Mesodermal cell (in vitro differentiated cells): ENCODE measurements around the gene PLD1.
"Not testable (repeated sequence)": the region's sequence is repeated elsewhere in the genome, so short reads cannot be mapped to it uniquely, and the experiment has no call there.

Experiments used
- H3K27ac ChIP-seq: 2 replicates; pipeline ENCODE4 v1.7.0; 2013; ENCODE audit warnings: mild to moderate bottlenecking, low read depth, low read length, moderate library complexity; ENCODE audit not compliant: severe bottlenecking
- H3K36me3 ChIP-seq: 2 replicates; pipeline ENCODE4 v1.7.1; 2013; ENCODE audit warnings: mild to moderate bottlenecking, low read length, moderate library complexity; ENCODE audit not compliant: control insufficient read depth, insufficient read depth
- H3K4me1 ChIP-seq: one replicate; pipeline ENCODE4 v1.7.1; 2013; ENCODE audit warnings: mild to moderate bottlenecking, low read length; ENCODE audit not compliant: insufficient read depth, control insufficient read depth, poor library complexity, severe bottlenecking
- H3K4me3 ChIP-seq: 2 replicates; pipeline ENCODE4 v1.7.0; 2013; ENCODE audit warnings: low read length, control low read depth, mild to moderate bottlenecking; ENCODE audit not compliant: insufficient read depth, poor library complexity, severe bottlenecking; ENCODE audit errors: extremely low read depth
- H3K9me3 ChIP-seq: 2 replicates; pipeline ENCODE4 v1.7.1; 2013; ENCODE audit warnings: mild to moderate bottlenecking, low read length, moderate library complexity; ENCODE audit not compliant: control insufficient read depth
- WGBS, 2 experiments: methylation state at CpG; one replicate each; pipeline ENCODE4 v1.1.5; 2013; ENCODE audit warnings: missing lambda C conversion rate in 2 of 2; ENCODE audit not compliant: insufficient coverage in 2 of 2; 5-methylcytosine and 5-hydroxymethylcytosine counted together

PLD1 gene

GRCh38 chr3:171755015-171755589 lies 55.2 kb downstream of the PLD1 start:
- 90 to 100% methylated on average over 2 of the region's 2 CpGs for WGBS, 2 experiments
- no peaks in the 10 kb centered on the region for H3K9me3 ChIP-seq
- no peaks in the 10 kb centered on the region for H3K4me1 ChIP-seq
- H3K4me3 ChIP-seq, result no peak overlapping the region
- H3K27ac ChIP-seq, result no peak overlapping the region
- H3K36me3 ChIP-seq, result no peaks in the 10 kb centered on the region

- no peak overlapping the region for H3K27ac ChIP-seq
- no peaks in the 10 kb centered on the region for H3K9me3 ChIP-seq
- no peak overlapping the region for H3K4me3 ChIP-seq
- WGBS, 2 experiments, result 85 to 98% methylated on average over 4 to 5 of the region's 5 CpGs
- no peaks in the 10 kb centered on the region for H3K36me3 ChIP-seq
- H3K4me1 ChIP-seq, result peaks cover 6% of the 10 kb centered on the region
Measured at GRCh38 chr3:171753665-171754408, 56.4 kb downstream of the PLD1 start.

GRCh38 chr3:171753025-171753472 lies 57.2 kb downstream of the PLD1 start:
- H3K4me1 ChIP-seq, result peaks cover 11% of the 10 kb centered on the region
- WGBS, 2 experiments, result 91 to 95% methylated on average over 5 of the region's 5 CpGs
- no peaks in the 10 kb centered on the region for H3K36me3 ChIP-seq
- no peaks in the 10 kb centered on the region for H3K9me3 ChIP-seq
- H3K4me3 ChIP-seq, result no peak overlapping the region
- H3K27ac ChIP-seq, result no peak overlapping the region

DNA sequence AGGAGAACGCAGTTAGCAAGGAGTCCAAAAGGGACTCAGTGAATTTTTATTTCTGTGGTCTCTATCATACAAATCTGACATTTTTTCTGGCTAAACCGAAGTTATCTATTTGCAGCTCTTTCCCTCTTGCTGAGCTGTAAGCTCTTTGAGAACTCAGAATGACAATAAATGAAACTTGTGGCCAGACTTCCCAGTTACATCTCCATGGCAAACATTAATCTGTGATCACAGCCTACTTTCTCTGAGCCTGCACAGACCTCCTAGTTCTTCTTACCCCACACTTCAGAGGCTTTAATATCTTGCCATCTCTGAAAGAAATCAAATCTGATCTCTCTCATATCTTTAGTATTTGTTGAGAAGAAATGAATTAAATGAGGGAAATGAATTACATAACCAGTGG lies 58.0 kb downstream of the PLD1 start:
- H3K27ac ChIP-seq, result no peak overlapping the region
- H3K9me3 ChIP-seq, result no peaks in the 10 kb centered on the region

DNA sequence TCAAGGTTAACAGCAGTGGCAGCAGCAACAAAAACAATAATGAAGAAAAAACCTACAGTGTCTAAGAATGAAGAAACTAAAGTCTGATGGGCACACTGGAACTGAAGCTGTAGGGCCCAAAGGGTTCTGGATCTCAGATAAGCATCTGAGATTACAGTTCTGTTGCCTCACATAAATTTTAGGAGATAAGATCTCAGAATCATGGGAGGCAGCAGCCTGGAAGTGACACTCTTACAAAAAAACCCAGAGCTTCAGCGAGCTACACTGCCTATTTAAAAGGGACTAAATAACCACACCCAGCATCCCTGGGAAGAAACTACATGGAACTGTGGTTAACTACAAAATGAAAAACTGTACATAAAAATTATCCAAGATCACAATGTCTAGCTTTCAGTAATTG lies 61.2 kb downstream of the PLD1 start:
- peaks cover 16% of the 10 kb centered on the region for H3K4me1 ChIP-seq
- H3K4me3 ChIP-seq, result no peak overlapping the region
- no CpG with 5 or more reads among the region's 1 CpG for WGBS, 2 experiments
- H3K27ac ChIP-seq, result peak overlapping the region; percentile 55
- no peaks in the 10 kb centered on the region for H3K36me3 ChIP-seq
- peaks cover 7% of the 10 kb centered on the region for H3K9me3 ChIP-seq

More for the DNA sequence above, 58.0 kb downstream of the PLD1 start:
- no peak overlapping the region for H3K4me3 ChIP-seq
- H3K4me1 ChIP-seq, result peaks cover 14% of the 10 kb centered on the region
- whole genome bisulfite sequencing, 2 experiments, result 71 to 100% methylated on average over 1 of the region's 2 CpGs
- no peaks in the 10 kb centered on the region for H3K36me3 ChIP-seq

GRCh38 chr3:171748064-171748924 lies 62.0 kb downstream of the PLD1 start:
- H3K4me3 ChIP-seq, result no peak overlapping the region
- H3K4me1 ChIP-seq, result peaks cover 16% of the 10 kb centered on the region
- no peaks in the 10 kb centered on the region for H3K36me3 ChIP-seq
- peak overlapping the region; percentile 55 for H3K27ac ChIP-seq
- H3K9me3 ChIP-seq, result peaks cover 7% of the 10 kb centered on the region
- 62 to 92% methylated on average over 2 of the region's 7 CpGs for WGBS, 2 experiments

GRCh38 chr3:171747223-171747920 lies 62.9 kb downstream of the PLD1 start:
- WGBS, 2 experiments, result 78 to 100% methylated on average over 1 of the region's 2 CpGs
- Histone ChIP-seq H3K27ac (peak overlapping the region; percentile 16), H3K4me1 (peaks cover 16% of the 10 kb centered on the region), H3K4me3 (no peak overlapping the region), H3K9me3 (peaks cover 7% of the 10 kb centered on the region), H3K36me3 (no peaks in the 10 kb centered on the region)

DNA sequence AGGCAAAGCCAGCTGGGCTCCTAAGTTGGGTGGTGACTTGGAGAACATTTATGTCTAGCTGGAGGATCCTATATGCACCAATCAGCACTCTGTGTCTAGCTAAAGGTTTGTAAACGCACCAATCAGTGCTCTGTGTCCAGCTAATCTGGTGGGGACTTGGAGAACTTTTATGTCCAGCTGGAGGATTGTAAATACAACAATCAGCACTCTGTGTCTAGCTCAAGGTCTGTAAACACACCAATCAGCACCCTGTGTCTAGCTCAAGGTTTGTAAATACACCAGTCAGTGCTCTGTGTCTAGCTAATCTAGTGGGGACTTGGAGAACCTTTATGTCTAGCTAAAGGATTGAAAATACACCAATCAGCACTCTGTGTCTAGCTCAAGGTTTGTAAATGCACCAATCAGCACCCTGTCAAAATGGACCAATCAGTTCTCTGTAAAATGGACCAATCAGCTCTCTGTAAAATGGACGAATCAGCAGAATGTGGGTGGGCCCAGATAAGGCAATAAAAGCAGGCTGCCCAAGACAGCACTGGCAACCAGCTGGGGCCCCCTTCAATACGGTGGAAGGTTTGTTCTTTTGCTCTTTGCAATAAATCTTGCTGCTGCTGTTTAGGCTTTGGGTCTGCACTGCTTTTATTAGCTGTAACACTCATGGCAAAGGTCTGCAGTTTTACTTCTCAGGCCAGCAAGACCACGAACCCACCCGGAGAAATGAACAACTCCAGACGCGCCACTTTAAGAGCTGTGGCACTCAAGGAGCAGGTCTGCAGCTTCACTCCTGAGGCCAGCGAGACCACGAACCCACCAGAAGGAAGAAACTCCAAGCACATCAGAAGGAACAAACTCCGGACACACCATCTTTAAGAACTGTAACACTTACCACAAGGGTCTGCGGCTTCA lies 63.7 kb downstream of the PLD1 start:
- WGBS, 2 experiments, result 94 to 98% methylated on average over 9 to 11 of the region's 11 CpGs
- not testable (repeated sequence) for H3K36me3 ChIP-seq, H3K27ac ChIP-seq, H3K4me3 ChIP-seq, H3K9me3 ChIP-seq
- H3K4me1 ChIP-seq, result peaks cover 16% of the 10 kb centered on the region

GRCh38 chr3:171745577-171746319 lies 64.5 kb downstream of the PLD1 start:
- Histone ChIP-seq H3K9me3 (peaks cover 7% of the 10 kb centered on the region), H3K27ac (no peak overlapping the region), H3K4me3 (no peak overlapping the region), H3K36me3 (no peaks in the 10 kb centered on the region), H3K4me1 (peaks cover 16% of the 10 kb centered on the region)
- 93% methylated on average over 28 to 38 of the region's 40 CpGs for WGBS, 2 experiments
